Spleen (tissue), 11 donors: Measurements from ENCODE around the gene CD1B. TPM values are rescaled to one million over a fixed set of nuclear protein-coding genes. Genes with fewer than 3 reads are reported as not detected.

Experiments used
- DNase-seq: peaks from one replicate; pipeline ENCODE4 v3.0.0-alpha.2; 2020
- H3K27ac ChIP-seq, 8 donors: fragments of 200-600 bp; sonication (generic) in 7 of 8; 1 replicate in 4 of 8; 2 replicates in 4 of 8; pipeline versions ENCODE4 v1.5.0 to v1.8.0; 2016 to 2021; ENCODE audit warnings: inconsistent platforms in 4 of 8, mild to moderate bottlenecking in 4 of 8, moderate library complexity in 1 of 8
- H3K27me3 ChIP-seq, 7 donors: fragments of 200-600 bp; sonication (generic) in 6 of 7; replicated peaks in 1 of 7; 1 replicate in 4 of 7; 2 replicates in 3 of 7; pipeline versions ENCODE4 v1.5.0 to v1.8.0; 2016 to 2021; ENCODE audit warnings: inconsistent platforms in 3 of 7, mild to moderate bottlenecking in 1 of 7
- H3K36me3 ChIP-seq, 6 donors: fragments of 200-600 bp; sonication (generic) in 5 of 6; 1 replicate in 4 of 6; 2 replicates in 2 of 6; pipeline versions ENCODE4 v1.5.0 to v1.8.0; 2016 to 2021; ENCODE audit warnings: inconsistent platforms in 2 of 6
- H3K4me1 ChIP-seq, 6 donors: fragments of 200-600 bp; sonication (generic) in 5 of 6; 1 replicate in 3 of 6; 2 replicates in 3 of 6; pipeline versions ENCODE4 v1.5.0 to v1.8.0; 2016 to 2021; ENCODE audit warnings: inconsistent platforms in 3 of 6
- H3K4me3 ChIP-seq, 8 donors: fragments of 200-600 bp; sonication (generic) in 7 of 8; 1 replicate in 4 of 8; 2 replicates in 4 of 8; pipeline versions ENCODE4 v1.5.0 to v1.8.0; 2016 to 2021; ENCODE audit warnings: inconsistent platforms in 4 of 8, mild to moderate bottlenecking in 4 of 8, moderate library complexity in 2 of 8
- H3K9me3 ChIP-seq, 8 donors: fragments of 200-600 bp; sonication (generic) in 7 of 8; 1 replicate in 4 of 8; 2 replicates in 4 of 8; pipeline versions ENCODE4 v1.5.0 to v1.8.0; 2016 to 2021; ENCODE audit warnings: inconsistent platforms in 4 of 8
- POLR2A ChIP-seq, 3 donors: fragments of 450-650 bp; IDR thresholded peaks; one replicate each; pipeline ENCODE4 v1.5.1; 2017; ENCODE audit warnings: antibody characterized with exemption in 3 of 3, mild to moderate bottlenecking in 1 of 3
- POLR2AphosphoS5 ChIP-seq, 3 donors: sonication (generic); formaldehyde crosslinking; IDR thresholded peaks; one replicate each; pipeline ENCODE4 v1.5.1; 2017; ENCODE audit warnings: antibody characterized with exemption in 3 of 3
- WGBS, 5 donors: extraction: QIAGEN DNeasy Blood & Tissue Kit in 3 of 5; methylation state at CpG; one replicate each; pipeline versions ENCODE4 v1.1.5 to v1.1.7; 2013 to 2018; 5-methylcytosine and 5-hydroxymethylcytosine counted together
- intact Hi-C: fragments of 100-400 bp; cut with DNase I; formaldehyde crosslinking; loops from one replicate; pipeline ENCODE4 v1.15.0; 2023; ENCODE audit warnings: low total_unique reads
- polyA plus RNA-seq, 3 donors: library from polyadenylated mRNA; stranded (reverse); fragments of 200-250 nt; gene quantifications; one replicate each; pipeline ENCODE4 v1.2.1, GENCODE V29; 2013
- total RNA-seq, 7 donors: library from RNA; depleted of rRNA in 3 of 7; stranded (reverse); fragments of >200 nt in 3 of 7; fragmentation: NEBNext Ultra II Directional in 4 of 7; extraction: Animal tissue kit (Norgen Biotek cat#: 25700) in 4 of 7; gene quantifications; one replicate each; pipeline versions ENCODE4 v1.1.0 to v1.2.1, GENCODE V29; 2016 to 2021
- TF ChIP-seq, protein P1 (sequence below), 11 experiments: fragments of 200-600 bp in 7 of 11; fragments of 450-650 bp in 4 of 11; sonication (generic) in 4 of 11; IDR thresholded peaks in 8 of 11; conservative IDR thresholded peaks in 3 of 11; 1 replicate in 7 of 11; 2 replicates in 4 of 11; pipeline versions ENCODE4 v1.4.0 to v1.8.0; 2016 to 2021; ENCODE audit warnings: antibody characterized with exemption in 11 of 11, inconsistent platforms in 4 of 11, mild to moderate bottlenecking in 1 of 11
- donor health status: healthy with polysubstance abuse.
- donor health status: DM: no; HTN: no; CAD: no; lungs with moderate emphysema.
- donor health status: DM: no; HTN: no; CAD: no.
- donor health status: Bipolar disorder and iron deficiency.
- donor health status: healthy.
- donor health status: DM: no; HTN: no; CAD: no.
- donor health status: DM: yes; HTN: yes; CAD: no.

The CD1B gene
- total and polyA plus RNA-seq, 10 donors: 0.11 to 0.37 (median 0.33) TPM; not detected in 6

DNA sequence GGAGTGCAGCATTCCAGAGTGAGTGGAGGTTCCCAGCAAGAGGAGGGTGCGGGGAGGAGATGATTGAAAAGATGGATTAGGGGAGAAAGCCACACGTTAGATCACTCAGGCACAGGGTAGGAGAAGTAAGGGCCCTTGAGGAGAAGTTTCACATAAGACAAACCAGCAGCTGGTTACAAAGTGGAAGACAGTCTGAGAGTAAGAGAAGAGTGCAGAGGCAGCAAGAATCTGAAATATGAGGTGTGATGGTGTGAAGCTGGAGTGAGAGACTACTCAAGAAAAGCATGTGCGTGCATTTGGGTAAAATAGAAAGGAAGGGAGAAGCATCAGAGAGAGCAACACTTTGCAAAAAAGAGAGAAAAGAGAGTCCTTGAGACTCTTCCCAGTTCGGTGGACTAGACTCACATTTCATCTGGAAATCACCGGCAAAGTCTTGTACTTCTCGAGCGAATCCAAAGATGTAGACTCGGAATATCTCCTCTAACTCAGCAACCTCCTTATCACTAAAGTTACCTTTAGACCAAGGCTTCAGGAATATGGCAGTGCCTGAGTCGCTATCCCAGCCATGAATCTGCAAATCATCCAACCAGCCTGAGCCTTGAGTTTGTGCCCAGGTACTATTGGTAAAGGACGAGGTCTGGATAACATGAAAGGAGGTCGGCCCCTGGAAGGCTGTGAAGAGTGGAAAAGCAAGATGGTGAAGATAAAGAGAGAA, 783 bp downstream of the CD1B start:
- no peaks in the 10 kb centered on the region for H3K27me3 ChIP-seq
- H3K36me3 ChIP-seq: no peaks in the 10 kb centered on the region
- H3K4me1 ChIP-seq: peaks cover 0 to 66% (median 20%) of the 10 kb centered on the region in 6 donors
- no peak for DNase-seq
- intact Hi-C loops: no loop called here
- no peak for TF ChIP-seq POLR2AphosphoS5 (IDR thresholded peaks at IDR 0.05)
- TF ChIP-seq POLR2A (IDR thresholded peaks at IDR 0.05): no peak
- TF ChIP-seq, protein P1, sequence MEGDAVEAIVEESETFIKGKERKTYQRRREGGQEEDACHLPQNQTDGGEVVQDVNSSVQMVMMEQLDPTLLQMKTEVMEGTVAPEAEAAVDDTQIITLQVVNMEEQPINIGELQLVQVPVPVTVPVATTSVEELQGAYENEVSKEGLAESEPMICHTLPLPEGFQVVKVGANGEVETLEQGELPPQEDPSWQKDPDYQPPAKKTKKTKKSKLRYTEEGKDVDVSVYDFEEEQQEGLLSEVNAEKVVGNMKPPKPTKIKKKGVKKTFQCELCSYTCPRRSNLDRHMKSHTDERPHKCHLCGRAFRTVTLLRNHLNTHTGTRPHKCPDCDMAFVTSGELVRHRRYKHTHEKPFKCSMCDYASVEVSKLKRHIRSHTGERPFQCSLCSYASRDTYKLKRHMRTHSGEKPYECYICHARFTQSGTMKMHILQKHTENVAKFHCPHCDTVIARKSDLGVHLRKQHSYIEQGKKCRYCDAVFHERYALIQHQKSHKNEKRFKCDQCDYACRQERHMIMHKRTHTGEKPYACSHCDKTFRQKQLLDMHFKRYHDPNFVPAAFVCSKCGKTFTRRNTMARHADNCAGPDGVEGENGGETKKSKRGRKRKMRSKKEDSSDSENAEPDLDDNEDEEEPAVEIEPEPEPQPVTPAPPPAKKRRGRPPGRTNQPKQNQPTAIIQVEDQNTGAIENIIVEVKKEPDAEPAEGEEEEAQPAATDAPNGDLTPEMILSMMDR (IDR thresholded peaks at IDR 0.05 in 8 of 11, conservative IDR thresholded peaks at IDR 0.05 in 3 of 11): no peak
- no peak overlapping the region for H3K27ac ChIP-seq
- H3K4me3 ChIP-seq: no peak overlapping the region
- H3K9me3 ChIP-seq: no peaks in the 10 kb centered on the region
- WGBS, 5 donors: 77 to 86% (median 83%) methylated on average over 11 of the region's 11 CpGs

DNA sequence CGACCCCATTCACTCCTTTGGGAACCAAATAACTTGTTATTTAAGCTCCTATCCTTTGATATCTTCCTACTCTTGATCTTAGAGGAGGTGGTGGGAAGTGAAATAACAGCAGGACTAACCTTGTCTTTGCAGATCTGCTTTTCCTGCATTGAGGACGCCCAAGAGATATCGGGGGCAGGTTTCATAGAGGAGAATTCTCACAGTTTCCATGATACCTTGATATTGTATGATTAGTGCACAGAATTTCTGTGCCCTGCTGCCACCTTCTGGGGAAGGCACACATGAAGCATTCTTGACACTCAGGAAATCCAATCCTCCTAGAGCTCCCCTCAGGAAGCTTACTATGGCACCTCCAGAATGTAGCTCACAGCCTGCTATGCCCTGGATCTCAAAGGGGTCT, 1.6 kb downstream of the CD1B start:
- intact Hi-C loops: no loop called here
- H3K4me3 ChIP-seq: no peak overlapping the region
- H3K27ac ChIP-seq: no peak overlapping the region
- H3K36me3 ChIP-seq: no peaks in the 10 kb centered on the region
- H3K9me3 ChIP-seq: no peaks in the 10 kb centered on the region
- TF ChIP-seq, protein P1 (IDR thresholded peaks at IDR 0.05 in 8 of 11, conservative IDR thresholded peaks at IDR 0.05 in 3 of 11): peak in 9 of 11 experiments; percentile 28 to 55 (median 41)
- TF ChIP-seq POLR2AphosphoS5 (IDR thresholded peaks at IDR 0.05): no peak
- H3K27me3 ChIP-seq: no peaks in the 10 kb centered on the region
- peaks cover 0 to 61% (median 19%) of the 10 kb centered on the region in 6 donors for H3K4me1 ChIP-seq
- no peak for DNase-seq
- WGBS, 5 donors: 64 to 73% (median 66%) methylated on average over 3 of the region's 3 CpGs

DNA sequence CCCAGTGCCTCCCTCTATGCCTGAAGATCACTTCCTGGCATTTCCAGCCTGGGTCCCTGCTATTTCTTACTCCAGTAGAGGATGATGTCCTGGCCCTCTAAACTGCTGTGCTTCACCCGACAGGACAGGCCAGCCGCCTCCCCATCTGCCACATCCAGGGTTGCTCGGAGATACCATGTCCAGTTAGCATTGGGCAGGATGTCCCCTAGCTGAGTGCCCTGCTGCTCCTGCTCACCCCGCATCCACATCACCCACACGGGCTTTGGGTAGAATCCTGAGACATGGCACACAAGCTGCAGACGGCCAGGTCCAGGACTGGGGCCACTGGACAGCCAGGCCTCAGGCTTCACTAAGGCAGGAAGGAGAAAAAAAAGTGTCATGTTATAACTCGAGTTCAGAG, 2.0 kb downstream of the CD1B start:
- no peaks in the 10 kb centered on the region for H3K9me3 ChIP-seq
- WGBS, 5 donors: 84 to 88% (median 85%) methylated on average over 7 of the region's 7 CpGs
- H3K4me1 ChIP-seq: peaks cover 0 to 56% (median 17%) of the 10 kb centered on the region in 6 donors
- no peaks in the 10 kb centered on the region for H3K36me3 ChIP-seq
- no peak overlapping the region for H3K4me3 ChIP-seq
- intact Hi-C loops: no loop called here
- no peaks in the 10 kb centered on the region for H3K27me3 ChIP-seq
- DNase-seq: no peak
- H3K27ac ChIP-seq: no peak overlapping the region
- TF ChIP-seq POLR2A (IDR thresholded peaks at IDR 0.05) (no peak), POLR2AphosphoS5 (IDR thresholded peaks at IDR 0.05) (no peak)
- TF ChIP-seq, protein P1 (IDR thresholded peaks at IDR 0.05 in 8 of 11, conservative IDR thresholded peaks at IDR 0.05 in 3 of 11): no peak

DNA sequence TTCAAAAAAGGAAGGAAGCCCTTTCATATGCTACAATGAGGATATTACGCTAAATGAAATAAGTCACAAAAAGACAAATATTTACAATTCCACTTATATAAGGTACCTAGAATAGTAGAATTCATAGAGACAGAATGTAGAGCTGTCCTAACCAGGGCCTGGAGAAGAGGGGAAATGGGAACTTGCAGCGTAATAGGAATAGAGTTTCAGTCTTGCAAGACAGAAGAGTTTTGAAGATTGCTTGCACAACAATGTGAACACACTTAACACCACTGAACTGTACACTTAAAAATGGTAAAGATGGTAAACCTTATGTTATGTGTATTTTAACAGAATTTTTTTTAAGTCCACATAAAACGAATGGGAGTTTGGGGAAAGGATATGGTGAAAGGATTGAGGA, 2.9 kb downstream of the CD1B start:
- WGBS, 5 donors: 72 to 86% (median 75%) methylated on average over 3 of the region's 3 CpGs
- H3K9me3 ChIP-seq: peaks cover 0 to 6% (median 3%) of the 10 kb centered on the region in 8 donors
- no peak for TF ChIP-seq POLR2A (IDR thresholded peaks at IDR 0.05)
- TF ChIP-seq, protein P1 (IDR thresholded peaks at IDR 0.05 in 8 of 11, conservative IDR thresholded peaks at IDR 0.05 in 3 of 11): no peak
- no peak for TF ChIP-seq POLR2AphosphoS5 (IDR thresholded peaks at IDR 0.05)
- H3K27ac ChIP-seq: no peak overlapping the region
- peaks cover 0 to 48% (median 9%) of the 10 kb centered on the region in 6 donors for H3K4me1 ChIP-seq
- H3K4me3 ChIP-seq: no peak overlapping the region
- intact Hi-C loops: no loop called here
- no peaks in the 10 kb centered on the region for H3K27me3 ChIP-seq
- no peaks in the 10 kb centered on the region for H3K36me3 ChIP-seq
- DNase-seq: no peak
